ENCODE results near the gene YBX1.
"Not testable (repeated sequence)": the region's sequence is repeated elsewhere in the genome, so short reads cannot be mapped to it uniquely, and the experiment has no call there.

YBX1 gene

DNA sequence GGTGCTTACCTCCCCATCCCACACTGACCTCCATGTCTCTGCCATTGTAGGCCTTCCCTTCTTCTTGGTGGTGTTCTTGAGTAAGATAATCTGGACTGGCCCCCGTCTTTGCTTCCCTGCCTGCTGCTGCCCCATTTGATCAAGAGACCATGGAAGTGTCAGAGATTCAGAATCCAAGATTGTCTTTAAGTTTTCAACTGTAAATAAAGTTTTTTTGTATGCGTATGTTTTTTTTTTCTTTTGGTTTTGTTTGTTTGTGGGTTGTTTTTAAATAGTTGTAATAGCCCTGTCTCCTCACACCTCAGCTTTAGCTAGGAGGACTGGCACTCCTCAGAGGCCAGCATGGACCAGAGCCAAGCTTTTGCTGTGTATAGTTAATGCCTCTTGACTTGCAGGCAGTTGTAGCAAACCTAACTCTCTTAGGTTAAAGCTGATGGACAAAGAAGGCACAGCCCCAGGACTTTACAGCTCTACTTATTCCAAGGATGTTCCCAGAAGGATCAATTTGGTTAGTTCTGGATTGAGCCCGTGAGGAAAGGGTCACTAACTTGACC, 5.6 kb upstream of the YBX1 start:
- H3K4me3 ChIP-seq (ENCODE audit: control insufficient read depth, low read depth, low read length): no peak overlapping the region
- no peak for DNase-seq (ENCODE audit: low read depth)
- TF ChIP-seq, protein P1, sequence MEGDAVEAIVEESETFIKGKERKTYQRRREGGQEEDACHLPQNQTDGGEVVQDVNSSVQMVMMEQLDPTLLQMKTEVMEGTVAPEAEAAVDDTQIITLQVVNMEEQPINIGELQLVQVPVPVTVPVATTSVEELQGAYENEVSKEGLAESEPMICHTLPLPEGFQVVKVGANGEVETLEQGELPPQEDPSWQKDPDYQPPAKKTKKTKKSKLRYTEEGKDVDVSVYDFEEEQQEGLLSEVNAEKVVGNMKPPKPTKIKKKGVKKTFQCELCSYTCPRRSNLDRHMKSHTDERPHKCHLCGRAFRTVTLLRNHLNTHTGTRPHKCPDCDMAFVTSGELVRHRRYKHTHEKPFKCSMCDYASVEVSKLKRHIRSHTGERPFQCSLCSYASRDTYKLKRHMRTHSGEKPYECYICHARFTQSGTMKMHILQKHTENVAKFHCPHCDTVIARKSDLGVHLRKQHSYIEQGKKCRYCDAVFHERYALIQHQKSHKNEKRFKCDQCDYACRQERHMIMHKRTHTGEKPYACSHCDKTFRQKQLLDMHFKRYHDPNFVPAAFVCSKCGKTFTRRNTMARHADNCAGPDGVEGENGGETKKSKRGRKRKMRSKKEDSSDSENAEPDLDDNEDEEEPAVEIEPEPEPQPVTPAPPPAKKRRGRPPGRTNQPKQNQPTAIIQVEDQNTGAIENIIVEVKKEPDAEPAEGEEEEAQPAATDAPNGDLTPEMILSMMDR (conservative IDR thresholded peaks at IDR 0.05; ENCODE audit: control insufficient read depth, insufficient read depth, low read depth, low read length): no peak

DNA sequence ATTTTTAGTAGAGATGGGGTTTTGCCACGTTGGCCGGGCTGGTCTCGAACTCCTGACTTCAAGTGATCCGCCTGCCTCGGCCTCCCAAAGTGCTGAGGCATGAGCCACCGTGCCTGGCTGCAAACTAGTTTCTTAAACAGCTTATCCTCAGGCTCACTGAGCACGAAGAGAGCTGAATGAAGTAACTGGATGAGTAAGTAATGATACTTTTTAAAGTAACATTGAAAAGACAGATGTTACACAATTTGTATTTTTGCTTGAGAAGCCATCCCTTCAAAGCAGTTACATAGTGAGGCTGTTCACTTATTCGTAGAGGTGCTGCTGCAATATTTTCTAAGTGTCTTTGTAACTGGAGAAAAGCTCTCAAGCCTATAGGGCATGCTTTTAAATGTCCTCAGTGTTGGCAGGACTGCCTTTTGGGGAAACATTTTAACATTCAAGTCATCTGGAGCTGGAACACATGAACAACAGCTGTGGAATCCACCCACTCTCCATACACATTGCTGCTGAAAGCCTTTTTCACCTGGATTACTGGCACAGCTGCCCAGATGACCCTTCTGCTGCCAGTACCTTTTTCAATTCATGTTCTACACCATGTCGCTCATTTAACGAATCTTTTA, 2.7 kb upstream of the YBX1 start:
- peak; percentile 87 for DNase-seq (ENCODE audit: low read depth)
- no peak overlapping the region for H3K4me3 ChIP-seq (ENCODE audit: control insufficient read depth, low read depth, low read length)
- TF ChIP-seq, protein P1 (conservative IDR thresholded peaks at IDR 0.05; ENCODE audit: control insufficient read depth, insufficient read depth, low read depth, low read length): no peak

DNA sequence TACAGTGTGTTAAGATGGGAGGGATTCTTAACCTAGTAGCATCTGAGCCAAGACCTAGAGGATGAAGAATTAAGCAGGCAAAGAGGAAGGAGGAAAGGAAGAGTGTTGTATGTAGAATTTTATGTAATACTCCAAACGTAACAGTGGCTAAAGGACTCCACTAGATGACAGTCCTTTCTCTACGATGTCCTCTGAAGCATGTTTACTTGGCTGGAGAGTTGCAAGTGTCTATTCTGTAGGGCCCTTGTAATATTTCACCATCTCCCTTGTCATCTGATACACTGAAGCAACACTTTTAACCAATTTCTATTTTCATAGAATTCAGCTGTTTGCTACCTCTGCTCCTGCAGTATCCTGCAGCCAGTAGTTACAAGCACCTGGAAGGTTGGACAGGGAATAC, 2.2 kb upstream of the YBX1 start:
- no peak overlapping the region for H3K4me3 ChIP-seq (ENCODE audit: control insufficient read depth, low read depth, low read length)
- DNase-seq (ENCODE audit: low read depth): no peak
- TF ChIP-seq, protein P1 (conservative IDR thresholded peaks at IDR 0.05; ENCODE audit: control insufficient read depth, insufficient read depth, low read depth, low read length): no peak

DNA sequence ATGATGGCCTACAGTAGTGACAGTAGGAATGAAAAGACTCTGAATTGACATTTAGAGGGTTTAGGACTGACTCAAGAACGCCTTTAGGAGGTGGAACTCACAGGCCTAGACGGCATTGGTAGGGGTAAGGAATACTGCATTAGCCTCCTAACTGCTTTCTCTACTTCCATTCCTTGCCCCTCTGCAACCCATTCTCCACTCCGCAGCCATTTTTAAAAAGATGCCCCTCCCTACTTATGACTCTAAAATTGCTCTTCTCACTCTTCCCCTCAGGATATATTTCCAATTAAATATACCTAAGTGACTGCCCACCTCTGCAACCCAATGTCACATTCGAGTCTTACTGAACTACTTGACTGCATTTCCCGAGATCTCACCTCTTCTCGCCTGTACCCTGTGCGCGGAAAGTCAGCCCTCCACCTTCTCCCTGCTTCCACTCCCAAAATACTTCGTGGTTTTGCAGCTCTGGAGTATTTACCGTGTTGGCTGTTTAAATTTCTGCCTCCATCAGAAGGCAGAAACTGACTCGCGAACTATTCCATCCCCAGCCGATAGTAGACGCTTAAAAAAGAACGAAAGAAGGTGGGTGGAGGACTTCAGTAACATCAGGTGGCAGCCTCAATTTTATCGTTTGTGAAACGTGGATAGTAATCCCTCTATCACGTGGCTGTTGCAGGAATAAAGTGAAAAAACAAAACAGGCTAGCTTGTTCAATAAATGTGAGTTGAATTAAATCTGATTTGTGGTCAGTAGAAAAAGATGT, 1.1 kb upstream of the YBX1 start:
- peak overlapping the region; percentile 88 for H3K4me3 ChIP-seq (ENCODE audit: control insufficient read depth, low read depth, low read length)
- peak; percentile 33 for DNase-seq (ENCODE audit: low read depth)
- TF ChIP-seq, protein P1 (conservative IDR thresholded peaks at IDR 0.05; ENCODE audit: control insufficient read depth, insufficient read depth, low read depth, low read length): no peak

DNA sequence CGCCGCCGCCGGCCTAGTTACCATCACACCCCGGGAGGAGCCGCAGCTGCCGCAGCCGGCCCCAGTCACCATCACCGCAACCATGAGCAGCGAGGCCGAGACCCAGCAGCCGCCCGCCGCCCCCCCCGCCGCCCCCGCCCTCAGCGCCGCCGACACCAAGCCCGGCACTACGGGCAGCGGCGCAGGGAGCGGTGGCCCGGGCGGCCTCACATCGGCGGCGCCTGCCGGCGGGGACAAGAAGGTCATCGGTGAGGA, 193 bp downstream of the YBX1 start:
- DNase-seq (ENCODE audit: low read depth): not testable (repeated sequence)
- H3K4me3 ChIP-seq (ENCODE audit: control insufficient read depth, low read depth, low read length): peak overlapping the region; percentile 88

DNA sequence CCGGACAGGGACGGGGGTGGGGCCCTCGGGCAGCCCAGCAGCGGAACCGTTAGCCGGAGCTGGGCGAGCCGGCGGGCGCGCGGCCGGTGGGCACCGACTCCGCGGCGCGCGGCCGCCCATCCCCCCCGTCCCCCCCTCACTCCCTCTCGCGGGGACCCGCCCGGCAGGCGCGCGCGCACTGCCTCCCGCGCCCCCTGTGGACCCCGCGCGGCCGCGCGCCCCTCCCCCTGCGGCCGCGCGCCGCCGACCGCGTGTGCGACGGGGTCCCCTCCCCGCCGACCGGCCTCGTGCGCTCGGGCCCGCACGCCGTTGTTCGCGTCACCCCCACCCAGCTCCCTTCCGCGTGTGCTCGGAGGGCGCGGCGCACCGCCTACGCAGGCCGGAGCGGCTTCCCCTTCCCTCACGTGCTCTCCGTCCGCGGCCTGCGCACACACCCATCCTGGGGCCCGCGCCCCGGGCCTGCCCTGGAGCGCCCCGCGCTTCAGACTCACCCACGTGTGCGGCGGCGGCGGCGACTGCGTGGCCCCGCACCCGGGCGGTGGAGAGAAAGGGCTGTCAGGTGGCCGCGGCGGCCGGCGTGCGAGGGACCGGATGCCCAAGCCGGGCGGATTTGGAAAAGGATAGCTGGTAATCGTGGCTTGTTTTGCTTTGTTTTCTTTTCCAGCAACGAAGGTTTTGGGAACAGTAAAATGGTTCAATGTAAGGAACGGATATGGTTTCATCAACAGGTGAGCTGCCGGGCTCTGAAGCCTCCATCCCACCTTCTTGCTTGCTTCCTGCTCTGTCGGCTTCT, 717 bp downstream of the YBX1 start:
- H3K4me3 ChIP-seq (ENCODE audit: control insufficient read depth, low read depth, low read length): peak overlapping the region; percentile 88
- TF ChIP-seq, protein P1 (conservative IDR thresholded peaks at IDR 0.05; ENCODE audit: control insufficient read depth, insufficient read depth, low read depth, low read length): no peak
- peak; percentile 68 for DNase-seq (ENCODE audit: low read depth)

DNA sequence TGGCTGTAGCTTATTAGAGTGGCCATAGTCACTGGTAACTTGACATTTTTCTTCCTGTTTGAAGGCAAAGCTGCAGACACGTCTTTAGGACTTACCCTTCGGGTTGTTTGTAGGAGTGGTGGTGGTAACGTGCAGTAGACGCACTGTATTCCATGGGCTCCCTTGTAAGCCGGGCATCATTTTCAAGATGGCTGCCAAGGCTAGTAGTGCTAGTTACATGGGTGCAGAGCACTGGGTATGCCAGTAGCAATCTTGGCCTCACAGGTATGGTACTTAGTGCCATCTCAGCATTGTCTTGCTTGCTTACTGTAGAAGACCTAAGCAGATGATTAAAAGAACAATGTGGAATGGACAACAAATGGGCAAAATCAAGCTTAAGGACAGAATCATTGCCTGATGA, 1.9 kb downstream of the YBX1 start:
- peak overlapping the region; percentile 81 for H3K4me3 ChIP-seq (ENCODE audit: control insufficient read depth, low read depth, low read length)
- DNase-seq (ENCODE audit: low read depth): peak; percentile 20
- TF ChIP-seq, protein P1 (conservative IDR thresholded peaks at IDR 0.05; ENCODE audit: control insufficient read depth, insufficient read depth, low read depth, low read length): no peak

Measured in fibroblast of mammary gland (primary cell).